ENCODE measurements around the gene ERICH3.

- TF ChIP-seq CTCF (IDR thresholded peaks at IDR 0.05; ENCODE audit: low read depth, low read length, missing input control) (no peak), RAD21 (IDR thresholded peaks at IDR 0.05) (no peak), YY1 (IDR thresholded peaks at IDR 0.05) (no peak), ZBTB33 (IDR thresholded peaks at IDR 0.05) (no peak), EGR1 (IDR thresholded peaks at IDR 0.05; ENCODE audit: low read depth in 2 of 2) (no peak), REST (IDR thresholded peaks at IDR 0.05) (no peak), SP1 (IDR thresholded peaks at IDR 0.05) (no peak)
These were observed 17.3 kb upstream of the ERICH3 start for GRCh38 chr1:74690909-74691308.

Measured in liver (tissue), 3 donors.